Astrocyte (in vitro differentiated cells and primary cell): ENCODE results near the gene GJD3.

Source experiments
- CTCF ChIP-seq: IDR thresholded peaks from 2 replicates; pipeline ENCODE4 v1.5.1; 2011; ENCODE audit warnings: low read depth, mild to moderate bottlenecking, inconsistent platforms, low read length, moderate library complexity; ENCODE audit not compliant: insufficient read depth
- EZH2 ChIP-seq: IDR thresholded peaks from 2 replicates; pipeline ENCODE4 v1.6.1; 2012; ENCODE audit warnings: mild to moderate bottlenecking, low read length, inconsistent platforms; ENCODE audit not compliant: insufficient read depth

- no peak for TF ChIP-seq CTCF
- TF ChIP-seq EZH2: no peak
Measured at GRCh38 chr17:40354221-40355122, 10.1 kb downstream of the GJD3 start.
